ENCODE results near the gene KRT81. TPM values are rescaled to one million over a fixed set of nuclear protein-coding genes. Genes with fewer than 3 reads are reported as not detected.
A peak's percentile ranks its signal among the peaks of the same experiment; 100 is the strongest.
"Not testable (repeated sequence)": the region's sequence is repeated elsewhere in the genome, so short reads cannot be mapped to it uniquely, and the experiment has no call there.

The KRT81 gene
- total RNA-seq, 5 donors from 2014 or later (not counting 1 experiment from before 2014, with no cell fraction given): 0.30 to 1.0 (median 0.76) TPM; not detected in 2

DNA sequence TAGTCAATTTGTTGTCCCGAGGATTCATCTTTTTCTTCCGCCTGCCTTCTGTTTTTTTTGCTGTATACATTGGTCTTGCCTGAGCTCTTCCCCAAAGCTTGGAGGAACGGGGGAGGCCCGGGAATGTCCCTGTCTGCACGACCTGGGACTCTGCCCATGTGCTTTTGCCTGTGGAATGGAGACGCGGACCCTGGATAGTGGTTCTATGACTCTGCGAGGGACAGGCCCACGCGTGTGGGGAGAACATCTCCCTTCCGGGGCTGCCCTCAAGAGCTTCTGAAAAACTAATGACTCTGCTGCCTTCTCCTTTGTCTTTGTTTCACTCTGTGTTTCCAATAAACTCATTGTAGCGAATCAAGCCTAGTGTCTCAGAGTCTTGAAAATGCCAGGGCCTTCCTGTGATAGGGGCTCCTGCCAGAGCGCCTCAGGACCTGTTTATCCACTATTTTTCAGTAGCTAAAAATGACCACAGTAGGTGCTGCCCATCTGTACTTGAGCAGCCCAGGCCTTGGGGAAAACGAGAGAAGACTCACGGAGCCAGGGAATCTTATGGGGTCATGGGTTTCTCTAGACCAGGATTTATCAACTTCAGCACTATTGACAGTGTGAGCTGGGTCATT lies 17.6 kb upstream of the KRT81 start:
- Histone ChIP-seq H3K9me3 (no peaks in the 10 kb centered on the region), H3K36me3 (ENCODE audit: control insufficient read depth in 2 of 2, extremely low read depth in 1 of 2, insufficient read depth in 1 of 2, low read length in 1 of 2) (no peaks in the 10 kb centered on the region), H3K4me3 (ENCODE audit: control insufficient read depth in 1 of 2, extremely low read depth in 1 of 2, low read length in 1 of 2) (no peak overlapping the region), H3K4me1 (ENCODE audit: control insufficient read depth in 1 of 2, extremely low read depth in 1 of 2, insufficient read depth in 2 of 2, low read length in 2 of 2) (peaks cover 0 to 23% of the 10 kb centered on the region in 2 experiments), H3K27ac (ENCODE audit: low read length) (no peak overlapping the region), H3K27me3 (replicated peaks in 1 of 2; ENCODE audit: control insufficient read depth in 2 of 2, extremely low read depth in 1 of 2, insufficient read depth in 2 of 2, low read length in 1 of 2) (peaks cover 9 to 66% of the 10 kb centered on the region in 2 experiments)
- POLR2A ChIA-PET: interaction anchor here in 1 of 2 donors (0.5 kb wide), 1 partner anchor 96 kb away, joined by 3 read pairs; no protein-coding TSS in a partner anchor
- DNase-seq (no peak), ATAC-seq (replicated peaks in 1 of 4) (no peak)
- Mint-ChIP-seq H3K9me3 (no peaks in the 10 kb centered on the region), H3K4me3 (peak overlapping the region; percentile 3 to 57 (median 55)), H3K27ac (peak overlapping the region in 1 of 2 donors; percentile 74), H3K4me1 (peaks cover 18 to 29% (median 24%) of the 10 kb centered on the region in 3 donors), H3K27me3 (peaks cover 59 to 67% of the 10 kb centered on the region in 2 donors), H3K36me3 (no peaks in the 10 kb centered on the region)
- WGBS (ENCODE audit: insufficient coverage): 63% methylated on average over 15 of the region's 15 CpGs
- CTCF ChIA-PET: interaction anchor here in 1 of 2 donors (0.6 kb wide), 1 partner anchor 25 kb away, joined by 13 read pairs; no protein-coding TSS in a partner anchor

DNA sequence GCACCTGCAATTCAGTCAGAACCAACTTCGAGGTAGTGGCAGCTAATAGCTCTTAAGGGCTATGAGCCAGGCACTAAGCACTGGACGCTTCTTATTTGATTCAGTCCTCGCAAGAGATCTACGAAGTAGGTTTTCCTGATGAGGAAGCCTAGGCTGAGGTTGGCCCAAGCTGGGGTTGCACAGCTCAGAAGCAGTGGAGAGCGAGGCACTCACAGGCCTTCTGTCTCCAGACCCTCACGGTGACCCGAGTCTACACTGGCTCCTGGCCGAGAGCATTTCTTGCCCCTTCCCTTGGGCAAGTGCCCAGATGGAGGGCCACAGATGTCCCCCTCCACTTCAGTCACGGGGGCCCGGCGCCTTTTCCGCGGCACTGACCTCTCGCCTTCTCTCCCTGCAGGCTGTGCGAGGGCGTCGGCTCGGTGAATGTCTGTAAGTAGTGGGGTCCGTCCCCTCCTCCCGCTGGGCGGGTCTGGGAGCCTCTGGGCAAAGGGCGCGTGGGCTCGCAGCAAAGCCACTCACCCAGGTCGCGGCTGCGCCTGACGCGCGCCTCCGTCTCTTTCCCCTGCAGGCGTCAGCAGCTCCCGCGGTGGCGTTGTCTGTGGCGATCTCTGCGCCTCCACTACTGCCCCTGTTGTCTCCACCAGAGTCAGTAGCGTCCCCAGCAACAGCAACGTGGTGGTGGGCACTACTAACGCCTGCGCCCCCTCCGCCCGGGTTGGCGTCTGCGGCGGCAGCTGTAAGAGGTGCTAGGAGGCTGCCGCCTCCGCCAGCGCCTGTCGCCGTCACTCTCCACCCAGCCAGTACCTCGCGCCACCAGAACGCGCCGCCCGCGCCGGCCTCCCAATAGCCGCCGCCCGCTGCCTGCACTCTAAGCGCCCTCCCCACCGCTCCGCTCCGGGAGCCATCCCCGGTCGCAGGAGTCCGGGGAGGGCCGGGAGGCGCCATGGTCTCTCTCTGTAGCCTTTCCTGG lies 16.8 kb upstream of the KRT81 start:
- no peaks in the 10 kb centered on the region for H3K36me3 ChIP-seq (ENCODE audit: control insufficient read depth in 2 of 2, extremely low read depth in 1 of 2, insufficient read depth in 1 of 2, low read length in 1 of 2)
- Mint-ChIP-seq H3K36me3 (no peaks in the 10 kb centered on the region), H3K27me3 (peaks cover 59 to 62% of the 10 kb centered on the region in 2 donors), H3K27ac (peak overlapping the region in 1 of 2 donors; percentile 74), H3K4me3 (peak overlapping the region; percentile 28 to 57 (median 55)), H3K9me3 (no peaks in the 10 kb centered on the region), H3K4me1 (peaks cover 18 to 29% (median 24%) of the 10 kb centered on the region in 3 donors)
- H3K9me3 ChIP-seq: no peaks in the 10 kb centered on the region
- no peak overlapping the region for H3K4me3 ChIP-seq (ENCODE audit: control insufficient read depth in 1 of 2, extremely low read depth in 1 of 2, low read length in 1 of 2)
- H3K4me1 ChIP-seq (ENCODE audit: control insufficient read depth in 1 of 2, extremely low read depth in 1 of 2, insufficient read depth in 2 of 2, low read length in 2 of 2): peaks cover 0 to 23% of the 10 kb centered on the region in 2 experiments
- ATAC-seq (replicated peaks in 1 of 4): peak; percentile 56 to 81 (median 62)
- ChIA-PET CTCF (interaction anchor here in 1 of 2 donors (0.6 kb wide), 1 partner anchor 25 kb away, joined by 13 read pairs; no protein-coding TSS in a partner anchor), POLR2A (no interaction called here)
- DNase-seq: peak in 23 of 35 experiments; percentile 8 to 55 (median 24)
- H3K27me3 ChIP-seq (replicated peaks in 1 of 2; ENCODE audit: control insufficient read depth in 2 of 2, extremely low read depth in 1 of 2, insufficient read depth in 2 of 2, low read length in 1 of 2): peaks cover 9 to 58% of the 10 kb centered on the region in 2 experiments
- H3K27ac ChIP-seq (ENCODE audit: low read length): no peak overlapping the region
- WGBS (ENCODE audit: insufficient coverage): 10% methylated on average over 60 of the region's 71 CpGs

DNA sequence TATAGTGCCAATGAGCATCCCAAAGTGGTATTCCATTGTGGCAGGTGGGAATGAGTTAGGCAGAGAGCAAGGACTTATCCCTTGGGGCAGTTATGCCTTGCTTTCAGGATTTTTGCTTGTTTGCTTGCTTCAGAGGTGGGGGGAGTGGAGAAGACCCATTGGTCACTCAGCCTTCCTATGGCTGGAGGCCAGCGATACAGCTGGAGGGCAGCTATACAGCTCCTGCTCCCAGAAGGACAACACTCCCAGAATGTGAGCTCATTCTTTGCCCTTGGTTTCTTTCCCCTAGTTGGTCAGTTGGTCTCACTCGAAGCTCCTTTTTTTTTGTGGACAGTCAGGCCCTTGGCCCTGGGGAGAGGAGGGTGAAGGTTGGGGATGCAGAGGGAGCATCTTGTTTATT lies 15.4 kb upstream of the KRT81 start:
- Histone ChIP-seq H3K27ac (ENCODE audit: low read length) (no peak overlapping the region), H3K4me1 (ENCODE audit: control insufficient read depth in 1 of 2, extremely low read depth in 1 of 2, insufficient read depth in 2 of 2, low read length in 2 of 2) (peaks cover 0 to 23% of the 10 kb centered on the region in 2 experiments), H3K9me3 (no peaks in the 10 kb centered on the region), H3K36me3 (ENCODE audit: control insufficient read depth in 2 of 2, extremely low read depth in 1 of 2, insufficient read depth in 1 of 2, low read length in 1 of 2) (no peaks in the 10 kb centered on the region), H3K4me3 (ENCODE audit: control insufficient read depth in 1 of 2, extremely low read depth in 1 of 2, low read length in 1 of 2) (no peak overlapping the region), H3K27me3 (replicated peaks in 1 of 2; ENCODE audit: control insufficient read depth in 2 of 2, extremely low read depth in 1 of 2, insufficient read depth in 2 of 2, low read length in 1 of 2) (peaks cover 9 to 46% of the 10 kb centered on the region in 2 experiments)
- Mint-ChIP-seq H3K4me1 (peaks cover 18 to 29% (median 24%) of the 10 kb centered on the region in 3 donors), H3K27ac (no peak overlapping the region), H3K9me3 (no peaks in the 10 kb centered on the region), H3K27me3 (peaks cover 47 to 50% of the 10 kb centered on the region in 2 donors), H3K36me3 (no peaks in the 10 kb centered on the region), H3K4me3 (no peak overlapping the region)
- ChIA-PET CTCF (no interaction called here), POLR2A (interaction anchor here in 1 of 2 donors (0.5 kb wide), 1 partner anchor 778 kb away, joined by 4 read pairs; no protein-coding TSS in a partner anchor)
- DNase-seq: no peak
- ATAC-seq (replicated peaks in 1 of 4): no peak
- 64% methylated on average over 1 of the region's 2 CpGs for WGBS (ENCODE audit: insufficient coverage)

DNA sequence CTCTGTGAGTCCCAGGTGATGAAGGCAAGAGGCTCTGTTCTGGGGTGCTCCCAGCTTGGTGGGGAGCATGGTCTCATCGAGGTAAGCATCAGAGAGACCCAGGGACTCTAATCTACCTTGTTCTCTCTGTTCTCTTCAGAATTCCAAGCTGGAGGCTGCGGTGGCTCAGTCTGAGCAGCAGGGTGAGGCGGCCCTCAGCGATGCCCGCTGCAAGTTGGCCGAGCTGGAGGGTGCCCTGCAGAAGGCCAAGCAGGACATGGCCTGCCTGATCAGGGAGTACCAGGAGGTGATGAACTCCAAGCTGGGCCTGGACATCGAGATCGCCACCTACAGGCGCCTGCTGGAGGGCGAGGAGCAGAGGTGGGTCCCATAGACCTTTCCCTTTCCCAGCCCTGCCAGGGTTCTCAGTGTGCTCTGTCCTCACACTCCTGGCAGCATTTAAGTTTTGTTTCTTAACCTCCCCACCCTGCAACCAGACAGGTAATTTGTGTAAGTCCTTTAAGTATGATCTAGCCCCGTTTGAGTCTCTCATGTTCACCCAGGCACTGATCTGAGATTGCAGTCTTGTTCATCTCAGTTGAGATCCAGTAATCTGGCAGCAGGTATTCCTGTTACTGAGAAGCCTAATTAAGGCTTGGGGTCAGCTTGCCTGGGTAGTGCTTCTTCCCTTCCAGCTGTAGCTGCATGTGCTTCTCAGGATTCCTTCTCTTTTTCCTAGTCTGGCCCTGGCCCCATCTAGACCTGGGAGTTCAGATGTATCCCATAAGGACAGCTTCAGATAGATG lies 14.8 kb upstream of the KRT81 start:
- peaks cover 0 to 23% of the 10 kb centered on the region in 2 experiments for H3K4me1 ChIP-seq (ENCODE audit: control insufficient read depth in 1 of 2, extremely low read depth in 1 of 2, insufficient read depth in 2 of 2, low read length in 2 of 2)
- peaks cover 41 to 45% of the 10 kb centered on the region in 2 donors for H3K27me3 Mint-ChIP-seq
- no peak overlapping the region for H3K27ac ChIP-seq (ENCODE audit: low read length)
- no peaks in the 10 kb centered on the region for H3K36me3 Mint-ChIP-seq
- no peak for DNase-seq
- H3K36me3 ChIP-seq (ENCODE audit: control insufficient read depth in 2 of 2, extremely low read depth in 1 of 2, insufficient read depth in 1 of 2, low read length in 1 of 2): no peaks in the 10 kb centered on the region
- H3K27ac Mint-ChIP-seq: no peak overlapping the region
- peaks cover 6 to 41% of the 10 kb centered on the region in 2 experiments for H3K27me3 ChIP-seq (replicated peaks in 1 of 2; ENCODE audit: control insufficient read depth in 2 of 2, extremely low read depth in 1 of 2, insufficient read depth in 2 of 2, low read length in 1 of 2)
- H3K9me3 Mint-ChIP-seq: no peaks in the 10 kb centered on the region
- H3K9me3 ChIP-seq: no peaks in the 10 kb centered on the region
- H3K4me3 Mint-ChIP-seq: no peak overlapping the region
- ChIA-PET POLR2A (interaction anchor here in 1 of 2 donors (0.5 kb wide), 1 partner anchor 778 kb away, joined by 4 read pairs; no protein-coding TSS in a partner anchor), CTCF (no interaction called here)
- no peak for ATAC-seq (replicated peaks in 1 of 4)
- WGBS (ENCODE audit: insufficient coverage): no CpG with 5 or more reads among the region's 11 CpGs
- no peak overlapping the region for H3K4me3 ChIP-seq (ENCODE audit: control insufficient read depth in 1 of 2, extremely low read depth in 1 of 2, low read length in 1 of 2)
- peaks cover 18 to 29% (median 24%) of the 10 kb centered on the region in 3 donors for H3K4me1 Mint-ChIP-seq

DNA sequence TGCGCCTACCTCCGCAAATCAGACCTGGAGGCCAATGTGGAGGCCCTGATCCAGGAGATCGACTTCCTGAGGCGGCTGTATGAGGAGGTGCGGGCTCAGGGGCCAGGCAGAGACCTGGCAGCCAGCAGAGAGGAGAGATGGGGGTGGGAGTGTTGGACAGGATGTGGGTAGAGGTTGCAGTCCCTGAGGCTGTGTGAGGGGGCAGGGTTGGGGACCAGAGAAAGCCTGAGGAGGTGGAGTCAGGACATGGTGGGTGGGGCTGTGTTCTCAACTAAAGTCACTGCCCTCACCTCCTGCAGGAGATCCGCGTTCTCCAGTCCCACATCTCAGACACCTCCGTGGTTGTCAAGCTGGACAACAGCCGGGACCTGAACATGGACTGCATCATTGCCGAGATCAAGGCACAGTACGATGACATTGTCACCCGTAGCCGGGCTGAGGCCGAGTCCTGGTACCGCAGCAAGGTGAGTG lies 13.6 kb upstream of the KRT81 start:
- Histone ChIP-seq H3K27me3 (replicated peaks in 1 of 2; ENCODE audit: control insufficient read depth in 2 of 2, extremely low read depth in 1 of 2, insufficient read depth in 2 of 2, low read length in 1 of 2) (peaks cover 6 to 32% of the 10 kb centered on the region in 2 experiments), H3K4me1 (ENCODE audit: control insufficient read depth in 1 of 2, extremely low read depth in 1 of 2, insufficient read depth in 2 of 2, low read length in 2 of 2) (peaks cover 0 to 23% of the 10 kb centered on the region in 2 experiments)
- H3K27ac ChIP-seq (ENCODE audit: low read length); H3K9me3 ChIP-seq; H3K36me3 Mint-ChIP-seq; H3K9me3 Mint-ChIP-seq; H3K4me3 Mint-ChIP-seq; POLR2A ChIA-PET; H3K27ac Mint-ChIP-seq; H3K36me3 ChIP-seq (ENCODE audit: control insufficient read depth in 2 of 2, extremely low read depth in 1 of 2, insufficient read depth in 1 of 2, low read length in 1 of 2); H3K4me3 ChIP-seq (ENCODE audit: control insufficient read depth in 1 of 2, extremely low read depth in 1 of 2, low read length in 1 of 2): not testable (repeated sequence)
- 35% methylated on average over 8 of the region's 15 CpGs for WGBS (ENCODE audit: insufficient coverage)
- DNase-seq (peak in 11 of 35 experiments; percentile 8 to 49 (median 21)), ATAC-seq (replicated peaks in 1 of 4) (peak; percentile 24 to 43 (median 36))
- H3K4me1 Mint-ChIP-seq: peaks cover 18 to 29% (median 24%) of the 10 kb centered on the region in 3 donors
- H3K27me3 Mint-ChIP-seq: peaks cover 32 to 35% of the 10 kb centered on the region in 2 donors
- CTCF ChIA-PET: interaction anchor here in 1 of 2 donors (0.6 kb wide), 1 partner anchor 8 kb away, joined by 3 read pairs; no protein-coding TSS in a partner anchor
